Smooth muscle cell (in vitro differentiated cells): ENCODE measurements around the gene TALDO1. TPM values are rescaled to one million over a fixed set of nuclear protein-coding genes. Genes with fewer than 3 reads are reported as not detected.
"Not testable (repeated sequence)": the region's sequence is repeated elsewhere in the genome, so short reads cannot be mapped to it uniquely, and the experiment has no call there.

Experiments used
- DNase-seq: peaks from one replicate; lab custom pipeline; 2025; ENCODE audit not compliant: unreplicated experiment; lab: John Stamatoyannopoulos, UW
- H2AFZ ChIP-seq: fragments of 200-600 bp; sonication (generic); 2 replicates; pipeline ENCODE4 v1.6.0; 2016; ENCODE audit warnings: antibody characterized with exemption, low read depth, mild to moderate bottlenecking
- H3F3A ChIP-seq: fragments of 200-600 bp; sonication (generic); 2 replicates; pipeline ENCODE4 v1.6.0; 2017; ENCODE audit warnings: antibody characterized with exemption, low read depth
- H3K27ac ChIP-seq: fragments of 200-600 bp; sonication (generic); 2 replicates; pipeline ENCODE4 v1.5.1; 2016; ENCODE audit warnings: low read depth, mild to moderate bottlenecking
- H3K27me3 ChIP-seq: fragments of 200-600 bp; sonication (generic); 2 replicates; pipeline ENCODE4 v1.6.1; 2016; ENCODE audit warnings: low read depth, mild to moderate bottlenecking
- H3K36me3 ChIP-seq: fragments of 200-600 bp; sonication (generic); 2 replicates; pipeline ENCODE4 v1.5.1; 2016; ENCODE audit warnings: low read depth
- H3K4me1 ChIP-seq: fragments of 200-600 bp; sonication (generic); 2 replicates; pipeline ENCODE4 v1.5.1; 2016; ENCODE audit warnings: low read depth
- H3K4me2 ChIP-seq: fragments of 200-600 bp; sonication (generic); 2 replicates; pipeline ENCODE4 v1.6.0; 2016; ENCODE audit warnings: mild to moderate bottlenecking
- H3K4me3 ChIP-seq: fragments of 200-600 bp; sonication (generic); 2 replicates; pipeline ENCODE4 v1.5.1; 2016; ENCODE audit warnings: mild to moderate bottlenecking
- H3K79me2 ChIP-seq: fragments of 200-600 bp; sonication (generic); 2 replicates; pipeline ENCODE4 v1.6.0; 2016; ENCODE audit warnings: low read depth, mild to moderate bottlenecking
- H3K9ac ChIP-seq: fragments of 200-600 bp; sonication (generic); 2 replicates; pipeline ENCODE4 v1.6.0; 2016; ENCODE audit warnings: low read depth
- H3K9me3 ChIP-seq: fragments of 200-600 bp; sonication (generic); replicated peaks from 2 replicates; pipeline ENCODE4 v1.5.1; 2016; ENCODE audit warnings: low read depth
- H4K20me1 ChIP-seq: fragments of 200-600 bp; sonication (generic); 2 replicates; pipeline ENCODE4 v1.6.0; 2016; ENCODE audit warnings: low read depth
- WGBS: methylation state at CpG from one replicate; pipeline ENCODE4 v1.1.7; 2016; ENCODE audit warnings: low lambda C conversion rate; 5-methylcytosine and 5-hydroxymethylcytosine counted together
- polyA plus RNA-seq: library from polyadenylated mRNA; unstranded; fragments of >200 nt; fragmentation: Nextera tagmentation; extraction: Ambion mirVana; gene quantifications from 2 replicates; pipeline ENCODE4 v1.2.1, GENCODE V29; 2016
- total RNA-seq: library from RNA; depleted of rRNA; stranded (reverse); fragments of >200 nt; gene quantifications from 2 replicates; pipeline ENCODE4 v1.2.3, GENCODE V29; 2014
- TF ChIP-seq, protein P1 (sequence below): fragments of 200-600 bp; sonication (generic); IDR thresholded peaks from 2 replicates; pipeline ENCODE4 v1.5.1; 2017; ENCODE audit warnings: borderline replicate concordance, mild to moderate bottlenecking, antibody characterized with exemption; ENCODE audit not compliant: insufficient read depth, poor library complexity, severe bottlenecking

Gene TALDO1
- total and polyA plus RNA-seq, 2 experiments from 2014 or later = 100 to 155 TPM

GRCh38 chr11:737366-737765 is 9.9 kb upstream of the TALDO1 start:
- no peak overlapping the region for H3K9ac ChIP-seq
- H3K9me3 ChIP-seq = no peaks in the 10 kb centered on the region
- H3K27me3 ChIP-seq = no peaks in the 10 kb centered on the region
- no peaks in the 10 kb centered on the region for H3K36me3 ChIP-seq
- no peak overlapping the region for H3K27ac ChIP-seq
- H3K79me2 ChIP-seq = no peaks in the 10 kb centered on the region
- WGBS = 66% methylated on average over 11 of the region's 11 CpGs
- no peaks in the 10 kb centered on the region for H3F3A ChIP-seq
- no peak overlapping the region for H2AFZ ChIP-seq
- no peak overlapping the region for H3K4me2 ChIP-seq
- TF ChIP-seq, protein P1, sequence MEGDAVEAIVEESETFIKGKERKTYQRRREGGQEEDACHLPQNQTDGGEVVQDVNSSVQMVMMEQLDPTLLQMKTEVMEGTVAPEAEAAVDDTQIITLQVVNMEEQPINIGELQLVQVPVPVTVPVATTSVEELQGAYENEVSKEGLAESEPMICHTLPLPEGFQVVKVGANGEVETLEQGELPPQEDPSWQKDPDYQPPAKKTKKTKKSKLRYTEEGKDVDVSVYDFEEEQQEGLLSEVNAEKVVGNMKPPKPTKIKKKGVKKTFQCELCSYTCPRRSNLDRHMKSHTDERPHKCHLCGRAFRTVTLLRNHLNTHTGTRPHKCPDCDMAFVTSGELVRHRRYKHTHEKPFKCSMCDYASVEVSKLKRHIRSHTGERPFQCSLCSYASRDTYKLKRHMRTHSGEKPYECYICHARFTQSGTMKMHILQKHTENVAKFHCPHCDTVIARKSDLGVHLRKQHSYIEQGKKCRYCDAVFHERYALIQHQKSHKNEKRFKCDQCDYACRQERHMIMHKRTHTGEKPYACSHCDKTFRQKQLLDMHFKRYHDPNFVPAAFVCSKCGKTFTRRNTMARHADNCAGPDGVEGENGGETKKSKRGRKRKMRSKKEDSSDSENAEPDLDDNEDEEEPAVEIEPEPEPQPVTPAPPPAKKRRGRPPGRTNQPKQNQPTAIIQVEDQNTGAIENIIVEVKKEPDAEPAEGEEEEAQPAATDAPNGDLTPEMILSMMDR = no peak
- H4K20me1 ChIP-seq = no peaks in the 10 kb centered on the region
- DNase-seq = no peak
- H3K4me1 ChIP-seq = no peaks in the 10 kb centered on the region
- no peak overlapping the region for H3K4me3 ChIP-seq

GRCh38 chr11:737899-738298 is 9.4 kb upstream of the TALDO1 start:
- not testable (repeated sequence) for H3K4me1 ChIP-seq, H3K4me3 ChIP-seq, H3K9me3 ChIP-seq, H4K20me1 ChIP-seq, H3K27me3 ChIP-seq, H3K4me2 ChIP-seq, DNase-seq, H3F3A ChIP-seq, H3K9ac ChIP-seq, H2AFZ ChIP-seq, H3K36me3 ChIP-seq, H3K79me2 ChIP-seq
- WGBS = 70% methylated on average over 10 of the region's 10 CpGs
- peak overlapping the region; percentile 19 for H3K27ac ChIP-seq

DNA sequence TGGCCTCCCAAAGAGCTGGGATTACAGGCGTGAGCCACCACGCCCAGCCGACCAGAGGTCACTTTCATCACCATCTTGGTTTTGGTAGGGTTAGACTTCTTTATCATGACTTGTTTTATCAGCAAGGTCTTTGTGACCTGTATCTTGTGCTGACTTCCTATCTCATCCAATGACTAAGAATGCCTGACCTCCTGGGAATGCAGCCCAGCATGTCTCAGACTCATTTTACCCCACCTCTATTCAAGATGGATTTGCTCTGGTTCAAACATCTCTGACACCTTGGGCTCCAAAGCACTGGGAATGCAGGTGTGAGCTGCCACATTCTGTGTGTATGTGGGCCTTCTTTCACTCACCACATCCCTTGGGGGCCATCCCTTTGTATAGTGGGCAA is 5.1 kb upstream of the TALDO1 start:
- H4K20me1 ChIP-seq = no peaks in the 10 kb centered on the region
- H3K4me2 ChIP-seq = no peak overlapping the region
- no peaks in the 10 kb centered on the region for H3K4me1 ChIP-seq
- no peak overlapping the region for H3K4me3 ChIP-seq
- H2AFZ ChIP-seq = no peak overlapping the region
- no peak overlapping the region for H3K9ac ChIP-seq
- no peaks in the 10 kb centered on the region for H3F3A ChIP-seq
- TF ChIP-seq, protein P1 = no peak
- H3K27me3 ChIP-seq = no peaks in the 10 kb centered on the region
- no peak for DNase-seq
- H3K27ac ChIP-seq = no peak overlapping the region
- no peaks in the 10 kb centered on the region for H3K36me3 ChIP-seq
- H3K79me2 ChIP-seq = no peaks in the 10 kb centered on the region
- no peaks in the 10 kb centered on the region for H3K9me3 ChIP-seq
- WGBS = 93% methylated on average over 3 of the region's 3 CpGs

- H3K27ac ChIP-seq = no peak overlapping the region
- H4K20me1 ChIP-seq = no peaks in the 10 kb centered on the region
- 93% methylated on average over 4 of the region's 4 CpGs for WGBS
- H3K36me3 ChIP-seq = no peaks in the 10 kb centered on the region
- no peak overlapping the region for H3K4me3 ChIP-seq
- no peaks in the 10 kb centered on the region for H3K4me1 ChIP-seq
- no peak overlapping the region for H3K9ac ChIP-seq
- H3K4me2 ChIP-seq = no peak overlapping the region
- H3F3A ChIP-seq = no peaks in the 10 kb centered on the region
- H3K9me3 ChIP-seq = no peaks in the 10 kb centered on the region
- H3K79me2 ChIP-seq = peaks cover 4% of the 10 kb centered on the region
- TF ChIP-seq, protein P1 = no peak
- H3K27me3 ChIP-seq = no peaks in the 10 kb centered on the region
- DNase-seq = no peak
- no peak overlapping the region for H2AFZ ChIP-seq
These were observed 4.6 kb upstream of the TALDO1 start for GRCh38 chr11:742571-743201.
